HL-60/S4 (cell line): ENCODE measurements around the gene DOK4.

ENCODE experiments used
- in situ Hi-C: fragments of 300-500 bp; cut with MboI; formaldehyde crosslinking; loops from 2 replicates; pipeline ENCODE4 v1.14.3; 2022; ENCODE audit warnings: low sequenced_read_pairs

Gene DOK4

DNA sequence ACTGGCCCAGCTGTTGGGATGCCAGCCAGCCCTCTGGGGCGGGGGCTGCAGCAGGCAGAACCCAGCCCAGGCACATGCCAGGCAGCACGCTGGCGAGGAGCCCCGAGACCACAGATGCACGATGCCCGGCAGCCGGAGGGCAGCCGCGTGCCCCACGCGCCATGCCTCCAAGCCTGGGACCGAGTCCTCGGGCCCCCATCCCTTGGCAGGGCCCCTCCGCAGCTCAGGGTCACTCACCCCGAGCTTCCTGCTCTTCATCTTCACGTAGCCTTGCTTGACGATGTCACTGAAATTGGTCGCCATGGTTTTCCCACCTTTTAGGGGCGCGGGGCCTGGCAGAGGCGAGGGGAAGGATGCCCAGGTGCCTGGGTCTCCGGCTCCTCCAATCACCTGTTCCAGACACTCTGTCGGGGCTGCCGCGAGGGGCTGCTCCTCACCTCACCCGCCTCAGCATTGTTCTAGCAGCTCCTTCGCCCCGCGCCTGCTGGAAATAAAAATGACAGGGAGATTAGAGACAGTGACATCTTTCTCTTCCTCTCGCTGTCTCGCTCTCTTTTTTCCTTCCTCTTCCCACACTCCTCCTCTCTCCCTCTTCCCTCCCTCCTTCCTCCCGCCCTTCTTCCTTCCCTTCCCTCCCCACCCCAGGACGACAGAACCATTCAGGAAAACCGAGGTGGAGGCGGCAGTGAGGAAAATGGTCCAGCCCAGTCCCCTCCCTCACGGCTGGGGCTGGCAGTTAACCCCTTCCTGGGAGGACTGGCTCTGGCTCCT, 6.9 kb downstream of the DOK4 start:
- in situ Hi-C loops = no loop called here

DNA sequence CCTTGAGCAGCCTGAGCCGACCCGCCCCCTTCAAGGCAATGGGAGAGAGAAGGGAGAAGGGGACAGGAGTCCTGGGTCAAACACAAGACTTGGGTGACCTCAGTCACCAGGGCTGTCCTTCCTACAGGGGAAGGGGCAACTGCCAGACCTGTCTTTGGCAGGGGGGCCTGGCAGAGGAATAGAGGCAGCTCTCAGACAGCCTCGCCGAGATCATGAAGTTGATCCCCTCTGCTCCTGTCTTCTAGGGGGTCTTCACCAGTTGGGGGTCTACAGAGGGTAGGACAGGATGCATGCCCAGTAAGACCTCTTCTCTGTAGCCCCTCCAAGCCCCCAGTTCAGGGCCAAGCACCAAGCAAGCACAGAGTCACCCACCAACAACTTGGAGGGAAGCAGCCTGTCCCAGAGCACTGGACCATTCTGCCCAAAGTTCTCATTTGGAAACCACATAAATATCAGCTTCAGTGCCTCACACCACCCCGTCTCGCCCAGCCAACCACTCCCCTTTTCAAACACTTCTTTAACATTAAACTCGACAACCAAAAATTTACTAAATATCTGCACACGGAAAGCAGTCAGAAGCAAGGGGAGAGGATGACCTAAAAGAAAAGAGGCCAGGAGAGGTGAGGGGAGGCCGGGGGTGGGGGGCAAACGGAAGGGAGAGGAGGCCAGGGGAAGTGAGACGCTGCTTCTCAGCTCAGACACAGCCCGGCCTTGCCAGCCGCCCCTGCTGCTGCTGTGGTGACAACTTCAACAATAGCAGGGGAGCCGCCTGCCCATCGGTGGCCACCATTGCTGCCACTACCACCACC, 7.7 kb downstream of the DOK4 start:
- in situ Hi-C loops = no loop called here

DNA sequence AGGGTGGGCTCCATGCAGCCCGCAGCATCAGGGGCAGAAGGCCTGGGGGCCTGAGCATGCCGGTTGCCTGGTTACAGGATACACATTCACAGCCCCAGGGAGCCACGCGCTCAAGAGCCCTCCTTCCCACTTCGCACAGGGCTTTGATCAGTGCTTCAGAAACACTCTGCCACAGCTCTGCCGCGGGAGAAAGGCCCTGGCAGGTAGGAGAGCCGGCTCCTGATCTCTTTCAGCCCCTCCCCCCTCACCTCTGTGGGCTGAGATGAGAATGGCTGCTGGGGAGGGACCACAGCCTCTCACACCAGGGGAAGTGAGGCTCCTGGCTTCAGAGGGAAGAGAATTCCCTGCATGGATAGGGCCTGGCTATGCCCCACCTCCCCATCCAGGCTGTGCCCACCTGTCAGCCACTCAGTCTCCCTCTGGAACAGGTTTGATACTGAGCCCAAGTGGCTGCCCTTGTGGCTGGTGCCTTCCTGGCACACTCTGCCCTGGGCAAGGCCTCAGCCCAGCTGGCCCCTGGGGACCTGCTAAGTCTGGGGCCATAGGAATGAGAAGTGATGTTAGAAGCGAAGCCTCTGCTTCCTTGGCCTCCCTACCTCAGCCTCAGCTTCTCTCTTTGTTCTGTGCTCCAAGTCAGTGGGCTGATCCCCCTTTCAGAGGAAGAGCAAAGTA, 8.6 kb downstream of the DOK4 start:
- in situ Hi-C loops = no loop called here

DNA sequence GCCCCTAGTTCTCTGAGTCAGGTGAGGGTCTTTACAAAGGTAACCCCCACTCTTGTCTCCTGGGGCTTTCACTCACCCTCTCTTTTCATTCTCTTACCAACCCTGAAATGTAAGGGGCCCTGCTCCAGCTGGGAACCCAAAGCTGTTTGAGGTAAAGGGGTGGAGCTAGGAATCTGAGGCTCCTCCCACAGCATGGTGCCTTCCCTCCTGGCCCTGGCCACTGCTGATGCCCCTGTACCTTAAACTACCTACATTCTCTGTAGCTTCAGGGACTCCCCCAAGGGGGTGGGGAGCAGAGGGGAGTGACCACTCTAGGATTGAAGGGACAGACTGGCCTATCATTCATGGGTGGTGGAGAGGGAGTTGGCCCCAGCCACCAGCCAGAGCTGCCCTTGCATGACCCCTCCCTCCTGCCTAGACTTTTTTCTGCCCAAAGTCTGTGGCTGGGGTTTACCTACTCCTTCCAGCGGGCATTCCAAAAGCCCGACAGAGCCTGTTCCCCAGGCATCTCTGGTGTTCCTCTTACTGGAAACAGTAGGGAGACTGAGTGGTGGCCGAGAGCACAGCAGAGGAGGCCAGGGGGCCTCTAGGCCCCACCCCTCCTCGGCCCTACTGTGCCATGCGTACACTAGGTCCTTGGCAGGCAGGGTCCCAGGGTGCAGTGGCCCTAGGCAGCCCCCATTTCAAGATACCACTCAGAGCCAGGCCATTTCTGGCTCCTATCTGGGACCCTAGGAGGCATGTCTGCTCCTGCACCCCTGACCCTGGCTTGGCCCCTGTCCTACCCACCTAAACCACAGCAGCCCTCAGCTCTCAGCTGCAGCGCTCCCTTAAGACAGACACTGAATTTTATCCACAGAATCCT, 9.5 kb downstream of the DOK4 start:
- in situ Hi-C loops = no loop called here

DNA sequence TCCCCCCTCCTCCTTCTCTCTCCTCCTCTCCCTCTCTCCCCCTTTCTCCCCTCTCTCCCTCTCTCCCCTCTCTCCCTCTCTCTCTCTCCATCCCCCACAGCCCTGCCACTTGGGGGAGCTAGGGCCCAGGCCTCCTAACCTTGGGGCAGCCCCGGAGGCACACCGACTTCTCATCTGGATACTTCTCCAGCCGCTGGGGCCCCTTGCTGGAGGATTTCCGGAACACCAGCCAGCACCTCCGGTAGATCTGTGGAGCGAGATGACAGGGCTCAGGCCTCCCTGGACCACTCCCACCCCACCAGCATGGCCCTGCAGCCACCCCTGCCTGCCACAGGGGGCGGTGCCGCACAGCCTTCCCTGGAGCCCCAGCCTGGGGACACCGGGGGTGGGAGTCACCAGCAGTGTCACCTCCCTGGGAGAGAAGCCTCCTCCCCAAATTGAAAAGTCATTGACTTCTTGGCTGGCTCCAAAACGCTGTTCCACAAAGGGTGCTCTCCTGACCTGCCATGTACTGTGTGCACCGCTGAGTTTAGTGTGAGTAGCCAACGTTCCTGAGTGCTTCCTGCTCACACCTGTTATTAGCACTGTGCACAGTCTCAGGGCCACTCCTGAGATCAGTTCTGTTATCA, 10.5 kb downstream of the DOK4 start:
- in situ Hi-C loops = no loop called here

DNA sequence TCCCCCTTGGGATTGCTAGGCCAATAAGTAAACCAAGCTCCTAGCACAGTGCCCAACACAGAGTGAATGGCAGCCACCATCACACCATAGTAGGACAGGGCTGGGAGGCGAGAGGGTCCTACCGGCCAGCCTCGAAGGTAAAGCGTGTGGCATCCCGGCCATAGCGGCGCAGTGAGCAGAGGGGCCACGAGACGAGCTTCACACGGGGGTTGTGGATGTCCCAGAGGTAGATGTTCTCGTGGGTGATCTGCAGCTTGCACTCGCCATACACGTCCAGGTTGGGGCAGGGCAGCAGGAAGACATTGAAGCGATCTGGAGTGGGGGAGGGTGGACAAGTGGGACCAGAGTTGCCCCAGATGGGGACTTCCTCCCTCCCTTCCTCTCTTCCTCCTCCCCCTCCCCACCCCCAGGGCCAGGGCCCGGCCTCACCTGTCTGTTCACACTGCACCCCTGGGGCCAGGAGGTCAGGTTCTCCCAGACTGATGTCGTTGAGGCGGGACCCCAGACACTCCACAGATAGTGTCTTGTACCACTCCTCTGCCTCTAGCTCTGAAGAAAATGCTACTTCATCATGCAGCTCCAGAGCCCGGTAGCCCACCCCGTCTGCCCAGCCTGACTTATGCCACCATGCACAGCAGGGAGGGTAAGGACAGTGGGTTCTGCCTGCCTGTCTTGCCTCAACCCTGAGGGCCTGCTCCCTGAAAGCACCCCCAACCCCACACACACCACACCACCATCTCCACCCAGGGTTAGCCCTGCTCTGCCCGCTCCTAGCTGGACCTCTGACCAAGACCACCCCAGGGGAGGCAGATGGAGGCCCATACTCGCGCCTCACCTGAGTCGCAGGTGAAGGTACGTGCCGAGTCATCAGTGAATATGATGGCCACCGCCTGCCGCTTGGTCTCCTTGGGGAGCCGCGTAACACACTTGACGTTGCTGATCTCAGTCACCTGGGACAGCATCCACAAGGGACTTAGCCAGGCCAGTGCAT, 11.3 kb downstream of the DOK4 start:
- in situ Hi-C loops = no loop called here

DNA sequence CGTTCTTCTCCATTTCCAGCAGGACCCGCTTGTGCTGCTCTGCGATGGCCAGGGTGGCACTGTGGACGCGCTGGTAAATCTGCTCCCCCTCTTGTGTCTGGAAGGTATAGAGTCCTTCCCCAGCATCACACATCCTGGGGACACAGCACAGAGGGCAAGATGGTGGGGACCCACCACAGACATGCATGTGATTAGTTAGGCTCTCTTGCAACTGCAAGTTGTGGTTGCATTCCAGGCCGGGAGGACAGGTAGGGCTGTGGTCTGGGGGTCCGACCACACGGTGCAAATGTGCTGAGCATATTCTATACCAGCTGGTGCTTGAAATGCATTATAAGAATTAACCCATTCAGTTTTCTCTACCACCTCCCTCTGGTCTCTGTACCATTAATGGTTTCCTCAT, 12.4 kb downstream of the DOK4 start:
- in situ Hi-C loops = no loop called here

DNA sequence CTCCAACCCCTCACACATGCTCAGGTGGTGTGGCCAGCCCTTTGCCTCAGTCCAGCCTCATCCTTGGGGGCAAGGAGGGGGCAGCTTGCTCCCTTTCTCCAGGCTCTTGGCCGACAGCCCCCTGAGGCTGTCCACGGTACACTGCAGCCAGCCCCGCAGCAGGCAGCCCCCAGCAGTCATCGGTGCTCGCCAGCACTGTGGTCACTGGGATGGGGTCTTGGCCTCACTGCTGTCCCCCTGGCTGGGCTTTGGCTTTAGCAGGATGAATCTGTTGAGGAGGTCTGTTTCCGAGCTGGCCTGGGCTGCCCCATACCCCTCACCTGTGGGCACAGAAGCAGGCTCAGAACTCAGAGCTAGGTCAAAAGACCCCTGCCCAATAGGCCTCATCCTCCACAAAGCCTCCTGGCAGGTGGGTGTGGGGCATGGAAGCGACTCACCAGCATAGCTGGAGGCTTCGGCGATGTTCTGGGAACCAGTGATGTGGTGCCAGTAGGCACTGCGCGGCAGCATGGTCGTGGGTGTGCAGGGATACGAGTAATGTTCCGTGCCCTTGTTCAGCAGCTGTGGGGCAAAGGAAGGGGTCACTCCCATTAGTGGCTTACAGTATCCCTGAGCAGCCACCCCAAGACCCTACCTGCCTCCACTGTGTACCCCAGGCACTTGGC, 13.0 kb downstream of the DOK4 start:
- in situ Hi-C loops = no loop called here

DNA sequence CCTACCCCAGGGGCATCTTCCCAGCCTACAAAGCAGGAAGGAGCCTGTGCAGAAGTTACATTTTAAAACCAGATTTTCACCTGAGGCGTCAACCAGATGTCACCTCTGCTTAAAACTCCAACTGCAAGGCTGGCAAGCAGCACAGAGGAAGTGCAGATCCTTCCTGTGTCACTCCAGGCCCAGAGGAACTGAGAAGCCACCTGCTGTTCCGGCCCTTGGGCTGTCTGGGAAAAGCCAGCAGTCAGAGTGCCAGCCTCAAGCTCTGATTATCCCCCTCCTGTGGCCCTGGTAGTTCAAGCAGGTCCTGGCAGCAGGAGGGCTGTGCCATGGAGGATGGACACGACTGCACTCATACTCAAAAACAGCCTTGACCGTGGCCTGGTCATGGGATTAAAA, 13.6 kb downstream of the DOK4 start:
- in situ Hi-C loops = no loop called here

DNA sequence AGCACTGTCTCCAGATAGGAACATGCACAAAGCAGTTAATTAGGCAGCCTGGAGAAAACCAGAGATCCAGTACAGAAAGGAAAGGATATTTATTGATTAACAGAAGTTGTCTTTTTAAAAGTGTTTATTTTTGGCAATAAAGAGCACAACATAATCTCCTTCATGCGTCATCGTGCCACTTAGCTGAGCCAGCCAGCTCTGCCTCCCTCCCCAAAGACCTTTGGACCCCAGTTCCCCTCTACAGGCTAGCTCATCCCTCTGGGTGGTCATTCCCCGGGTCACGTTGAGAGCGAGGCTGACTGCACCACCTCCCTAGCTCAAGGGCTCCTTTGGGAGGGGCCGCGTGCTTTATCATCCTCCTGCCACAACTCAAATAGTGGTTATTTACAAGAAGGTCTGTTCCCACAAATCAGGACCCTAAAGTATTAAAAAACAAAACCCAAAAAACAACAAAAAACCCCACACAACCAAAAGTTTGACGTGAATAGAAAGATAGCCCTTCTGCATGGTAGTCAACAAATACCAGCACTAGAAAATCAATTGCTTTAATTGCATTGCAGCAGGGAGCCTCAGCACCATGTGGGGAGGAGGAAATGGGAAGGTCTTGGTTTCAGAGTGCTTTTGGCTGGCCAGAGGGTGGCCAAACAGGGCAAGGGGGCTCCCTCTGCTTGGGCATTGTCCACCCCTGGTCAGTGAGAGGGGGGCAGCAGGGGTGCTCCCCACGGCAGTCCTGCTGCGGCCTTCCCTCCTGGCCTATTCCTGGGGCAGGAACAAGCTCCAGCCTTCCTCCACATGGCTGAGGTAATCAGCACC, 14.2 kb downstream of the DOK4 start:
- in situ Hi-C loops = no loop called here

DNA sequence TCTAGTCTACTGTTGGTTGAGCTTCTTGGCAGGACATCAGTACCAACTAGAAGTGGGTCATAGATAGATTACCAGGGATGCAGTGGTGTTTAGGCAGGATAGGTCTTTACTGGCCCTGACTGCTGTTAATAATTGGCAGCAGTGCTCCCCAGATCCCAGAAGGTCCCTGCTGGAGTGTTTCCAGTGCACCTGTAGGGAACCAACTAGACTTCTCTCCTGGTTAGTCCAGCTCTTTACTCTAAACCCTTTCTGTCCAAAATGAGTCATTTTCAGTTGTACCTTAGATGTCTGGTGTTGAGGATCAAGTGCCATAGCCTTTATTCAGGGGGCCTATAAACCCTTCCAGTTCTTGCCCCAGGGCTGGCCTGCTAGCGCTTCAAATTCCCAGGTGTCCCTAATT, 15.1 kb downstream of the DOK4 start:
- in situ Hi-C loops = no loop called here

DNA sequence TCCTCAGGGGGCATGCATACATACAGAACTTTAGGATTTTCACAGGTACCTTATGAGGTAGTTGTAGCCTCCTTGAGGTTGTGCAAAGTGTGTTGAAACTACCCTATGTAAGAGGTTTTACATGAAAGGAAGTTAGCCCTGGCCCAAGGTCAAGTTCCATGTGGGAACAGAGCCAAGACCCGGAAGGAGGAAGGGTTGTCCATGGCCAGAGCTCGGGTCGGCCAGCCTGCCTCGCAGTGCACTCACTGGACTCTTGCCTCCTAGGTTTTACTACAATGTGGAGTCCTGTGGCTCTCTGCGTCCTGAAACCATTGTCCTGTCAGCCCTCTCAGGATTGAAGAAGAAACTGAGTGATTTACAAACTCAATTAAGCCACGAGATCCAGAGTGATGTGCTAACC, 15.6 kb downstream of the DOK4 start:
- in situ Hi-C loops = no loop called here

DNA sequence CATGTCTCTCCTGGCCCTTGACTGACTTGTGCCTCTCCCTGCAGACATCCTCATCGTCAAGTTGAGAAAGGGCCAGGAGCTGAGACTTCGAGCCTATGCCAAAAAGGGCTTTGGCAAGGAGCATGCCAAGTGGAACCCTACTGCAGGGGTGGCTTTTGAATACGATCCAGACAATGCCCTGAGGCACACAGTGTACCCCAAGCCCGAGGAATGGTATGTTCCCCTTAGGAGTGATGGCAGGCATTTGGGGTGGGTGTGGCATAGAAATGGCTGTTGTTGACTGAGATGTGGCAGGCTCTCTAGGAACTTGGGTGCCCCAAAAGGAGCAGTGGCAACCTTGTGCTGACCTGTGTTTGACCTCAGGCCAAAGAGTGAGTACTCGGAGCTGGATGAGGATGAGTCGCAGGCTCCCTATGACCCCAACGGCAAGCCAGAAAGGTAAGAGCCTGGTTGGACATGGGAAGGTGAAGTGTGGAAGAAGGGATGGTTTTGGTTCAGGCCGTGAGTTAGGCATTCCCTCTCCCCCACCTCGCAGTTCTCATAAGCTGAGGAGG, 16.3 kb downstream of the DOK4 start:
- in situ Hi-C loops = no loop called here

DNA sequence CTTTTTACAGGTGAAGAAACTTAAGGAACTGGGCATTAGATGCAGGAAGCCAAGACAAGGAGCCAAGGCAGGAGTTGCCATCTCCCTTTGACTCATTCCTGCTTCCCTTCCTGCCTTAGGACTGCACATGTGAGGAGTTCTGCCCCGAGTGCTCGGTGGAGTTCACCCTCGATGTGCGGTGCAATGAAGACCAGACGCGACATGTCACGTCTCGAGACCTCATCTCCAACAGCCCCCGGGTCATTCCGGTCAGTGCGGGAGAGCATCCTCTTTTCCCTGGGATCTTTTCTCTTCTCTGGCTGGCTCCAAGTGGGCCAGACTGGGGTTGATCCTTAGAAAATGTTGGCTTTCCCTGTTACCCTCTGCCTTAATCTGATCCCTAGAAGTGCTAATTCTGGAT, 17.2 kb downstream of the DOK4 start:
- in situ Hi-C loops = no loop called here

DNA sequence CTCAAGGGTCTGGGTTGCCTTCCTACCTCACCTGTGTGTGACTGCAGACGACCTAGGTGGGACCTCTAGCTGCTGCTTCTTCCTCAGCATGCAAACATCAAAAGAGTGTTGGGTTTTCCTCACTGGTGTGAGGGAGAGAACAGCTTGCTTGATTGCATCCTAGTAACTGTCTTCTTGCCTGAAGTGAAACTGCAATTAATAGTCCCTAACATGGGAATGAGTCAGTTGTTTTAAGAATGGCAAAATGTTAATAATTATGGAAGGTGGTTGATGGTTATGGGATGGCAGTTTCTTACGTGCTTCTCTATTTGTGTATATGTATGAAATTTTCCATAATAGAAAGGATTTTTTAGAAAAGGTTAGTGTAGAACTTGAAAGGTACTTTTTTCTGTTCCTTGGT, 17.9 kb downstream of the DOK4 start:
- in situ Hi-C loops = no loop called here

DNA sequence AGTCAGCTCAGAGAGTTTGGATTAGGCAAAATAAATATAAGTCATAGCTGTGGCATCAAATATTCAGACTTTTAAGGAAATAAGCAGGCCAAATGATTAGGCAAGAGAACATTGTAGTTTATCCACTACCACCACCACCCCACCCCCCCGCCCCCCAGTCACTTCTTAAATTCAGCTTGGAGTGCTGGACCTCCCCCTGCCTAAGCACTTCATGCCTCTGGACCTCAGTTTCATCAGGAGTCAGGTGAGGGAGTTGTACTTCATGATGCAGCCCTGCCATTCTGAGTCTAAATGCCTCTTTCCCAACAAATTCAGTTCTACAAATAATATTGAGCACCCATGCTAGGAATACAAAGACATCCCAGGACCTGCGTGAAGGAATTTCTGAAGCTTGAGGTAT, 21.8 kb downstream of the DOK4 start:
- in situ Hi-C loops = no loop called here

DNA sequence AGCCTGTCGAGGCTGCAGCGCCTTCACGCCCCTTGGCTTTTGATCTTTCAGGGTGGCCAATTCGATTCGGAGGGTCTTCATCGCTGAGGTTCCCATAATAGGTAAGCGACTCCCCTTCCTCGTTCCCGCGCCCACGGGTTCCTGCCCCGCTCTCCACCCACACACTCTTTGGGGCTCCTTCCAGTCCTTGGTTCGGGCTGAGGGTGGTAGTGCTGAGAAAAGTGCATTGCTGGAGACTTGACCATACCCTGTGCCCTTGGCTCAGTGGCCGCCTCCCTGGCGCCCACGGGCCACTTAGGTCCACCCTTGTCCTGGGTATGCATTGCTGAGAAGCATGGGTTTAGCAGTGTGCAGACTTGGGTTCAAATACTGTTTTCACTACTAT, 23.3 kb downstream of the DOK4 start:
- in situ Hi-C loops = no loop called here
